Ishikawa (cell line): ENCODE data around the gene NPAS4.

Experiments
- CEBPB ChIP-seq: IDR thresholded peaks from 2 replicates; pipeline ENCODE4 v1.6.1; 2012
- EP300 ChIP-seq: IDR thresholded peaks from 2 replicates; pipeline ENCODE4 v1.6.1; 2012; ENCODE audit warnings: borderline replicate concordance
- NFIC ChIP-seq: IDR thresholded peaks from 2 replicates; pipeline ENCODE4 v1.6.1; 2012
- YY1 ChIP-seq: IDR thresholded peaks from 2 replicates; pipeline ENCODE4 v1.6.1; 2012; ENCODE audit warnings: low read depth
- TF ChIP-seq, protein P1 (sequence below): IDR thresholded peaks from 2 replicates; pipeline ENCODE4 v1.6.1; 2012
- TF ChIP-seq, protein P2 (sequence below): IDR thresholded peaks from 2 replicates; pipeline ENCODE4 v1.6.1; 2012; ENCODE audit warnings: low read depth, mild to moderate bottlenecking

DNA sequence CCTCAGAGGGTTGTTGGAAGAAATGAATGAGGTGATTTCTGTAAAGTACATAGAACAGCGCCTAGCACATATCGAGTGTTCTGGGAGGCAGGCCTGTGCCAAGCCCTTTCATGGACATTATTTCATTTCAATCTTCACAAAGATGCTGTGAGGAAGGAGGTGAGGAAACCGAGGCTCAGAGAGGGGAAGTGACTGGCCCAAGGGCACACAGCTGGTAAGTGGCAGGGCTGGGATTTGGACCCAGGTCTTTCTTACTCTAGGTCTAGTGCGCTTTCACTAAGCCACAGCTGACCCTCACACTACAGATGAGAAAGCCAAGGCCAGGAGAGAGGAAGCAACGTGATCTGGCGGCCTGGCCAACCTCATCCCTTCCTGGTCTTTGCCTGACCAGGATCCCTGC lies 47.9 kb downstream of the NPAS4 start:
- no peak for TF ChIP-seq EP300
- TF ChIP-seq CEBPB = no peak
- TF ChIP-seq, protein P1, sequence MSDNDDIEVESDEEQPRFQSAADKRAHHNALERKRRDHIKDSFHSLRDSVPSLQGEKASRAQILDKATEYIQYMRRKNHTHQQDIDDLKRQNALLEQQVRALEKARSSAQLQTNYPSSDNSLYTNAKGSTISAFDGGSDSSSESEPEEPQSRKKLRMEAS = no peak
- TF ChIP-seq, protein P2, sequence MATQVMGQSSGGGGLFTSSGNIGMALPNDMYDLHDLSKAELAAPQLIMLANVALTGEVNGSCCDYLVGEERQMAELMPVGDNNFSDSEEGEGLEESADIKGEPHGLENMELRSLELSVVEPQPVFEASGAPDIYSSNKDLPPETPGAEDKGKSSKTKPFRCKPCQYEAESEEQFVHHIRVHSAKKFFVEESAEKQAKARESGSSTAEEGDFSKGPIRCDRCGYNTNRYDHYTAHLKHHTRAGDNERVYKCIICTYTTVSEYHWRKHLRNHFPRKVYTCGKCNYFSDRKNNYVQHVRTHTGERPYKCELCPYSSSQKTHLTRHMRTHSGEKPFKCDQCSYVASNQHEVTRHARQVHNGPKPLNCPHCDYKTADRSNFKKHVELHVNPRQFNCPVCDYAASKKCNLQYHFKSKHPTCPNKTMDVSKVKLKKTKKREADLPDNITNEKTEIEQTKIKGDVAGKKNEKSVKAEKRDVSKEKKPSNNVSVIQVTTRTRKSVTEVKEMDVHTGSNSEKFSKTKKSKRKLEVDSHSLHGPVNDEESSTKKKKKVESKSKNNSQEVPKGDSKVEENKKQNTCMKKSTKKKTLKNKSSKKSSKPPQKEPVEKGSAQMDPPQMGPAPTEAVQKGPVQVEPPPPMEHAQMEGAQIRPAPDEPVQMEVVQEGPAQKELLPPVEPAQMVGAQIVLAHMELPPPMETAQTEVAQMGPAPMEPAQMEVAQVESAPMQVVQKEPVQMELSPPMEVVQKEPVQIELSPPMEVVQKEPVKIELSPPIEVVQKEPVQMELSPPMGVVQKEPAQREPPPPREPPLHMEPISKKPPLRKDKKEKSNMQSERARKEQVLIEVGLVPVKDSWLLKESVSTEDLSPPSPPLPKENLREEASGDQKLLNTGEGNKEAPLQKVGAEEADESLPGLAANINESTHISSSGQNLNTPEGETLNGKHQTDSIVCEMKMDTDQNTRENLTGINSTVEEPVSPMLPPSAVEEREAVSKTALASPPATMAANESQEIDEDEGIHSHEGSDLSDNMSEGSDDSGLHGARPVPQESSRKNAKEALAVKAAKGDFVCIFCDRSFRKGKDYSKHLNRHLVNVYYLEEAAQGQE = no peak
- TF ChIP-seq NFIC = no peak
- TF ChIP-seq YY1 = no peak
